IMR-90 (cell line): ENCODE results near the gene GBE1. TPM values are rescaled to one million over a fixed set of nuclear protein-coding genes. Genes with fewer than 3 reads are reported as not detected.

Source experiments
- ATAC-seq: fragments of 200-7000 bp; cut with Tn5 transposase; 2 replicates; pipeline ENCODE4 v1.9.1; 2020; ENCODE audit warnings: low read depth, mild to moderate bottlenecking, moderate library complexity
- BruUV-seq: library from RNA; stranded (reverse); fragments of 400-500 nt; replicated peaks from 2 replicates; lab custom pipeline; 2021; lab: Mats Ljungman, UMichigan
- CTCF ChIA-PET: fragments of 300-600 bp; formaldehyde crosslinking; extraction: SDS; loops from one replicate; lab custom pipeline; 2021; ENCODE audit warnings: antibody characterized with exemption; lab: Yijun Ruan, JAX
- POLR2A ChIA-PET: fragments of 300-600 bp; sonication (Branson Sonifier 250); formaldehyde crosslinking; loops from one replicate; lab custom pipeline; 2022; ENCODE audit warnings: antibody characterized with exemption; ENCODE audit not compliant: unreplicated experiment; lab: Charles Lee
- DNase-seq: peaks from one replicate; pipeline ENCODE4 v3.0.0; 2013
- H2AFZ ChIP-seq: replicated peaks from 2 replicates; pipeline ENCODE3; 2013; ENCODE audit warnings: low read length, mild to moderate bottlenecking; ENCODE audit not compliant: poor library complexity
- H2AK5ac ChIP-seq: 2 replicates; pipeline ENCODE4 v1.6.1; 2013; ENCODE audit warnings: low read depth, low read length, inconsistent platforms
- H2AK9ac ChIP-seq: replicated peaks from 2 replicates; pipeline ENCODE3; 2013; ENCODE audit warnings: mild to moderate bottlenecking, low read depth, low read length, moderate library complexity; ENCODE audit not compliant: poor library complexity
- H2BK120ac ChIP-seq: 2 replicates; pipeline ENCODE4 v1.6.1; 2013; ENCODE audit warnings: low read depth, low read length, inconsistent platforms
- H2BK15ac ChIP-seq: 3 replicates; pipeline ENCODE4 v1.6.1; 2013; ENCODE audit warnings: low read depth, low read length, inconsistent platforms
- H2BK20ac ChIP-seq: 2 replicates; pipeline ENCODE4 v1.6.1; 2013; ENCODE audit warnings: low read depth, mild to moderate bottlenecking, inconsistent platforms, low read length, moderate library complexity
- H2BK5ac ChIP-seq: 2 replicates; pipeline ENCODE4 v1.6.1; 2013; ENCODE audit warnings: mild to moderate bottlenecking, low read depth, low read length, inconsistent platforms; ENCODE audit not compliant: poor library complexity, severe bottlenecking
- H3K14ac ChIP-seq: replicated peaks from 2 replicates; pipeline ENCODE4 v1.6.1; 2013; ENCODE audit warnings: low read depth, low read length, inconsistent platforms
- H3K18ac ChIP-seq: 2 replicates; pipeline ENCODE4 v1.6.1; 2013; ENCODE audit warnings: low read depth, low read length, control low read depth
- H3K23ac ChIP-seq: 2 replicates; pipeline ENCODE4 v1.6.1; 2013; ENCODE audit warnings: low read depth, low read length, inconsistent platforms
- H3K27ac ChIP-seq: 2 replicates; pipeline ENCODE4 v1.5.1; 2013; ENCODE audit warnings: mild to moderate bottlenecking, control low read depth, low read length; ENCODE audit not compliant: insufficient read depth
- H3K27me3 ChIP-seq: 2 replicates; pipeline ENCODE4 v1.6.1; 2013; ENCODE audit warnings: low read length; ENCODE audit not compliant: control insufficient read depth, insufficient read depth
- H3K36me3 ChIP-seq: 2 replicates; pipeline ENCODE4 v1.6.1; 2013; ENCODE audit warnings: low read length, mixed read lengths; ENCODE audit not compliant: control insufficient read depth, insufficient read depth
- H3K4ac ChIP-seq: 2 replicates; pipeline ENCODE4 v1.6.1; 2013; ENCODE audit warnings: low read depth, low read length, inconsistent platforms
- H3K4me1 ChIP-seq: 2 replicates; pipeline ENCODE4 v1.6.1; 2013; ENCODE audit warnings: low read length, mixed read lengths; ENCODE audit not compliant: control insufficient read depth, insufficient read depth
- H3K4me2 ChIP-seq: 2 replicates; pipeline ENCODE4 v1.6.1; 2013; ENCODE audit warnings: low read depth, mild to moderate bottlenecking, control low read depth, low read length, moderate library complexity
- H3K4me3 ChIP-seq: 2 replicates; pipeline ENCODE4 v1.5.1; 2013; ENCODE audit warnings: low read depth, mild to moderate bottlenecking, control low read depth, low read length, moderate library complexity; ENCODE audit not compliant: insufficient read depth
- H3K56ac ChIP-seq: 2 replicates; pipeline ENCODE4 v1.6.1; 2013; ENCODE audit warnings: low read length, inconsistent platforms; ENCODE audit not compliant: insufficient read depth; ENCODE audit errors: extremely low read depth
- H3K79me1 ChIP-seq, 2 experiments: 2 replicates each; pipeline ENCODE4 v1.6.1; 2013; ENCODE audit warnings: low read length in 2 of 2, inconsistent platforms in 1 of 2, low read depth in 1 of 2
- H3K9ac ChIP-seq: 2 replicates; pipeline ENCODE4 v1.6.1; 2013; ENCODE audit warnings: low read depth, low read length, control low read depth
- H3K9me1 ChIP-seq: 2 replicates; pipeline ENCODE4 v1.6.1; 2013; ENCODE audit warnings: low read length, inconsistent platforms; ENCODE audit not compliant: insufficient read depth
- H3K9me3 ChIP-seq: 2 replicates; pipeline ENCODE4 v1.6.1; 2013; ENCODE audit warnings: low read length; ENCODE audit not compliant: control insufficient read depth, insufficient read depth
- H4K20me1 ChIP-seq: 2 replicates; pipeline ENCODE4 v1.6.1; 2013; ENCODE audit warnings: low read length, inconsistent platforms; ENCODE audit not compliant: insufficient read depth
- H4K5ac ChIP-seq: 2 replicates; pipeline ENCODE4 v1.6.1; 2013; ENCODE audit warnings: mild to moderate bottlenecking, low read depth, low read length, control low read depth
- H4K8ac ChIP-seq, 2 experiments: 2 replicates each; pipeline ENCODE4 v1.6.1; 2013; ENCODE audit warnings: low read depth in 2 of 2, low read length in 2 of 2, control low read depth in 1 of 2, inconsistent platforms in 1 of 2
- H4K91ac ChIP-seq: 2 replicates; pipeline ENCODE4 v1.6.1; 2013; ENCODE audit warnings: low read depth, low read length, inconsistent platforms; ENCODE audit not compliant: insufficient read depth
- BHLHE40 ChIP-seq: fragments of 150-350 bp; IDR thresholded peaks from 2 replicates; pipeline ENCODE4 v1.6.1; 2016; ENCODE audit warnings: mild to moderate bottlenecking, low read depth, low read length
- CEBPB ChIP-seq: IDR thresholded peaks from 2 replicates; pipeline ENCODE4 v1.6.1; 2012; ENCODE audit warnings: low read depth, low read length, improper control_type of control experiment
- CHD1 ChIP-seq: IDR thresholded peaks from 2 replicates; pipeline ENCODE4 v1.6.1; 2012; ENCODE audit warnings: low read depth, low read length, improper control_type of control experiment
- FOS ChIP-seq: fragments of 150-350 bp; IDR thresholded peaks from 2 replicates; pipeline ENCODE4 v1.6.1; 2016; ENCODE audit warnings: low read depth, low read length
- MAFK ChIP-seq: IDR thresholded peaks from 2 replicates; pipeline ENCODE4 v1.6.1; 2012; ENCODE audit warnings: low read depth, low read length, improper control_type of control experiment
- MAZ ChIP-seq: IDR thresholded peaks from 2 replicates; pipeline ENCODE4 v1.6.1; 2012; ENCODE audit warnings: low read depth, mild to moderate bottlenecking, low read length, improper control_type of control experiment, moderate library complexity, borderline replicate concordance
- MXI1 ChIP-seq: IDR thresholded peaks from 2 replicates; pipeline ENCODE4 v1.6.1; 2012; ENCODE audit warnings: low read depth, mild to moderate bottlenecking, low read length, moderate library complexity, borderline replicate concordance
- NFE2L2 ChIP-seq: fragments of 150-350 bp; IDR thresholded peaks from 2 replicates; pipeline ENCODE4 v1.6.1; 2016; ENCODE audit warnings: low read depth, mild to moderate bottlenecking, low read length
- POLR2A ChIP-seq: IDR thresholded peaks from 2 replicates; pipeline ENCODE4 v1.6.1; 2012; ENCODE audit warnings: mild to moderate bottlenecking, low read depth, low read length
- RAD21 ChIP-seq: IDR thresholded peaks from 2 replicates; pipeline ENCODE4 v1.6.1; 2012; ENCODE audit warnings: low read length, improper control_type of control experiment
- RCOR1 ChIP-seq: IDR thresholded peaks from 2 replicates; pipeline ENCODE4 v1.6.1; 2012; ENCODE audit warnings: mild to moderate bottlenecking, low read length, improper control_type of control experiment; ENCODE audit not compliant: insufficient replicate concordance
- RFX5 ChIP-seq: IDR thresholded peaks from 2 replicates; pipeline ENCODE4 v1.8.0; 2012; ENCODE audit warnings: low read depth, mild to moderate bottlenecking, low read length, moderate library complexity
- SMC3 ChIP-seq: fragments of 150-350 bp; IDR thresholded peaks from 2 replicates; pipeline ENCODE4 v1.6.1; 2016; ENCODE audit warnings: low read depth, mild to moderate bottlenecking, antibody characterized with exemption, low read length, moderate library complexity
- WGBS, 2 experiments: methylation state at CpG; one replicate each; pipeline versions ENCODE4 v1.1.5 to v1.1.7; 2013; ENCODE audit warnings: missing lambda C conversion rate in 2 of 2; ENCODE audit not compliant: insufficient read length in 1 of 2; ENCODE audit errors: extremely low coverage in 2 of 2; 5-methylcytosine and 5-hydroxymethylcytosine counted together
- dilution Hi-C: fragments of 300-500 bp; cut with HindIII; formaldehyde crosslinking; loops from one replicate; pipeline ENCODE4 v1.14.3; 2018; ENCODE audit warnings: low sequenced_read_pairs; ENCODE audit not compliant: unreplicated experiment
- in situ Hi-C: fragments of 300-500 bp; cut with MboI; formaldehyde crosslinking; loops from 3 replicates; pipeline ENCODE4 v1.14.3; 2019; ENCODE audit warnings: low sequenced_read_pairs, inconsistent platforms, mixed read lengths
- intact Hi-C: fragments of 100-400 bp; cut with micrococcal nuclease; formaldehyde crosslinking; loops from 2 replicates; pipeline ENCODE4 v1.10.0; 2022
- polyA plus RNA-seq, 3 experiments: library from polyadenylated mRNA; depleted of rRNA; stranded (reverse); fragments of >200 nt; gene quantifications; 2 replicates each; pipeline ENCODE4 v1.2.3, GENCODE V29; 2012; ENCODE audit warnings: low replicate concordance in 1 of 3
- total RNA-seq: library from RNA; depleted of rRNA; stranded (reverse); fragments of >200 nt; gene quantifications from 2 replicates; pipeline ENCODE4 v1.2.3, GENCODE V29; 2012
- TF ChIP-seq, protein P1 (sequence below): fragments of 150-350 bp; IDR thresholded peaks from 2 replicates; pipeline ENCODE4 v1.6.1; 2016; ENCODE audit warnings: low read depth, mild to moderate bottlenecking, low read length, moderate library complexity, borderline replicate concordance
- TF ChIP-seq, protein P2 (sequence below): fragments of 150-350 bp; IDR thresholded peaks from 2 replicates; pipeline ENCODE4 v1.6.1; 2017; ENCODE audit warnings: mild to moderate bottlenecking, antibody characterized with exemption, low read length, low read depth
- TF ChIP-seq, protein P3 (sequence below): conservative IDR thresholded peaks from 2 replicates; pipeline ENCODE4 v1.5.1; 2012; ENCODE audit warnings: mild to moderate bottlenecking, low read depth, low read length, improper control_type of control experiment

Gene GBE1
- total and polyA plus RNA-seq, 2 of the 4 experiments (the other 2 are of a cell fraction): 36.7 to 90.3 TPM

DNA sequence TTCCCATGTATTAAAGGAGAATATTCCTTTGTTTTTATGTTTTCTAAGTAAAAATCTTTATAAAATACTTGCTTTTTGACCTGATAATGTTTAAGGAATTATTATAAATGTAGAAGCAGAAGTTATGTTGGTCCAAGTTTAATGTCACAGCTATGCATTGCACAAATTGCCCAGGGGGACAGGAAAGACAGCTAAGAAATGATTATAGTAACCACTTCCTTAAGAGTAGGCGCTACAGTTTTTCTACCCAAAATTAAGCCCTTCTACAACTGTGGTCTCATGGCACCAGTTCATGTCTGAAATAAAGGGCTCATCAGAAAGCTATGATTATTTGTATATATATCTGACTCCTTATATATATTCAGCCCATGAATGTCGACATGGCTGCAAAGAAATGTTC is 176.4 kb downstream of the GBE1 start:
- CTCF ChIA-PET: no interaction called here
- DNase-seq (no peak), ATAC-seq (no peak)
- Histone ChIP-seq H3K4me2 (no peak overlapping the region), H3K4ac (no peak overlapping the region), H4K20me1 (no peaks in the 10 kb centered on the region), H3K27me3 (no peaks in the 10 kb centered on the region), H3K4me3 (no peak overlapping the region), H2AK5ac (no peak overlapping the region), H3K36me3 (peaks cover 2% of the 10 kb centered on the region; the same call in 1 of the 2 replicates), H2BK5ac (no peak overlapping the region), H2AFZ (no peak overlapping the region), H3K27ac (no peak overlapping the region), H2BK20ac (no peak overlapping the region), H3K9ac (no peak overlapping the region), H3K14ac (no peak overlapping the region), H4K5ac (no peak overlapping the region), H3K9me1 (no peaks in the 10 kb centered on the region), H3K23ac (no peak overlapping the region), H2AK9ac (no peak overlapping the region), H3K56ac (no peak overlapping the region), H3K9me3 (no peaks in the 10 kb centered on the region), H2BK120ac (no peak overlapping the region), H3K79me1 (no peaks in the 10 kb centered on the region; a peak in 1 of 4 replicates), H4K8ac (no peak overlapping the region), H2BK15ac (no peak overlapping the region), H4K91ac (no peak overlapping the region), H3K18ac (no peak overlapping the region), H3K4me1 (no peaks in the 10 kb centered on the region)
- no CpG with 5 or more reads among the region's 2 CpGs for WGBS, 2 experiments
- intact Hi-C loops: loop anchor here (10.0 kb wide), 1 partner anchor 320 kb away; no protein-coding TSS in a partner anchor
- in situ Hi-C loops: no loop called here
- POLR2A ChIA-PET: no interaction called here
- no TSS peak for BruUV-seq
- dilution Hi-C loops: no loop called here
- no peak for TF ChIP-seq MAFK
- no peak for TF ChIP-seq SMC3
- no peak for TF ChIP-seq RCOR1
- no peak for TF ChIP-seq BHLHE40
- no peak for TF ChIP-seq RFX5
- TF ChIP-seq, protein P1, sequence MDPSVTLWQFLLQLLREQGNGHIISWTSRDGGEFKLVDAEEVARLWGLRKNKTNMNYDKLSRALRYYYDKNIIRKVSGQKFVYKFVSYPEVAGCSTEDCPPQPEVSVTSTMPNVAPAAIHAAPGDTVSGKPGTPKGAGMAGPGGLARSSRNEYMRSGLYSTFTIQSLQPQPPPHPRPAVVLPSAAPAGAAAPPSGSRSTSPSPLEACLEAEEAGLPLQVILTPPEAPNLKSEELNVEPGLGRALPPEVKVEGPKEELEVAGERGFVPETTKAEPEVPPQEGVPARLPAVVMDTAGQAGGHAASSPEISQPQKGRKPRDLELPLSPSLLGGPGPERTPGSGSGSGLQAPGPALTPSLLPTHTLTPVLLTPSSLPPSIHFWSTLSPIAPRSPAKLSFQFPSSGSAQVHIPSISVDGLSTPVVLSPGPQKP: no peak
- TF ChIP-seq, protein P2, sequence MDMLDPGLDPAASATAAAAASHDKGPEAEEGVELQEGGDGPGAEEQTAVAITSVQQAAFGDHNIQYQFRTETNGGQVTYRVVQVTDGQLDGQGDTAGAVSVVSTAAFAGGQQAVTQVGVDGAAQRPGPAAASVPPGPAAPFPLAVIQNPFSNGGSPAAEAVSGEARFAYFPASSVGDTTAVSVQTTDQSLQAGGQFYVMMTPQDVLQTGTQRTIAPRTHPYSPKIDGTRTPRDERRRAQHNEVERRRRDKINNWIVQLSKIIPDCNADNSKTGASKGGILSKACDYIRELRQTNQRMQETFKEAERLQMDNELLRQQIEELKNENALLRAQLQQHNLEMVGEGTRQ: no peak
- no peak for TF ChIP-seq MAZ
- TF ChIP-seq CEBPB: no peak
- TF ChIP-seq NFE2L2: no peak
- TF ChIP-seq POLR2A: no peak
- no peak for TF ChIP-seq CHD1
- TF ChIP-seq, protein P3, sequence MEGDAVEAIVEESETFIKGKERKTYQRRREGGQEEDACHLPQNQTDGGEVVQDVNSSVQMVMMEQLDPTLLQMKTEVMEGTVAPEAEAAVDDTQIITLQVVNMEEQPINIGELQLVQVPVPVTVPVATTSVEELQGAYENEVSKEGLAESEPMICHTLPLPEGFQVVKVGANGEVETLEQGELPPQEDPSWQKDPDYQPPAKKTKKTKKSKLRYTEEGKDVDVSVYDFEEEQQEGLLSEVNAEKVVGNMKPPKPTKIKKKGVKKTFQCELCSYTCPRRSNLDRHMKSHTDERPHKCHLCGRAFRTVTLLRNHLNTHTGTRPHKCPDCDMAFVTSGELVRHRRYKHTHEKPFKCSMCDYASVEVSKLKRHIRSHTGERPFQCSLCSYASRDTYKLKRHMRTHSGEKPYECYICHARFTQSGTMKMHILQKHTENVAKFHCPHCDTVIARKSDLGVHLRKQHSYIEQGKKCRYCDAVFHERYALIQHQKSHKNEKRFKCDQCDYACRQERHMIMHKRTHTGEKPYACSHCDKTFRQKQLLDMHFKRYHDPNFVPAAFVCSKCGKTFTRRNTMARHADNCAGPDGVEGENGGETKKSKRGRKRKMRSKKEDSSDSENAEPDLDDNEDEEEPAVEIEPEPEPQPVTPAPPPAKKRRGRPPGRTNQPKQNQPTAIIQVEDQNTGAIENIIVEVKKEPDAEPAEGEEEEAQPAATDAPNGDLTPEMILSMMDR: no peak
- TF ChIP-seq FOS: no peak
- no peak for TF ChIP-seq MXI1
- no peak for TF ChIP-seq RAD21
